Ishikawa (cell line): ENCODE results near the gene CCDC73.

Experiments used
- CEBPB ChIP-seq: IDR thresholded peaks from 2 replicates; pipeline ENCODE4 v1.6.1; 2012
- CREB1 ChIP-seq: IDR thresholded peaks from 2 replicates; pipeline ENCODE4 v1.6.1; 2012; ENCODE audit warnings: low read depth
- EGR1 ChIP-seq: IDR thresholded peaks from 2 replicates; pipeline ENCODE4 v1.6.1; 2012
- EP300 ChIP-seq: IDR thresholded peaks from 2 replicates; pipeline ENCODE4 v1.6.1; 2012; ENCODE audit warnings: borderline replicate concordance
- FOXM1 ChIP-seq: IDR thresholded peaks from 2 replicates; pipeline ENCODE4 v1.6.1; 2012; ENCODE audit warnings: low read depth, borderline replicate concordance
- MAX ChIP-seq: IDR thresholded peaks from 2 replicates; pipeline ENCODE4 v1.6.1; 2012
- NFIC ChIP-seq: IDR thresholded peaks from 2 replicates; pipeline ENCODE4 v1.6.1; 2012
- RAD21 ChIP-seq: IDR thresholded peaks from 2 replicates; pipeline ENCODE4 v1.6.1; 2012; ENCODE audit warnings: low read depth
- REST ChIP-seq: IDR thresholded peaks from 2 replicates; pipeline ENCODE4 v1.6.1; 2012; ENCODE audit warnings: low read depth, mild to moderate bottlenecking
- TAF1 ChIP-seq: IDR thresholded peaks from 2 replicates; pipeline ENCODE4 v1.6.1; 2012; ENCODE audit warnings: low read depth, mild to moderate bottlenecking
- TCF12 ChIP-seq: IDR thresholded peaks from 2 replicates; pipeline ENCODE4 v1.6.1; 2012; ENCODE audit warnings: low read depth
- TEAD4 ChIP-seq: IDR thresholded peaks from 2 replicates; pipeline ENCODE4 v1.6.1; 2012
- YY1 ChIP-seq: IDR thresholded peaks from 2 replicates; pipeline ENCODE4 v1.6.1; 2012; ENCODE audit warnings: low read depth
- ZBTB7A ChIP-seq: IDR thresholded peaks from 2 replicates; pipeline ENCODE4 v1.6.1; 2012; ENCODE audit warnings: low read depth
- TF ChIP-seq, protein P1 (sequence below): IDR thresholded peaks from 2 replicates; pipeline ENCODE4 v1.6.1; 2012

Gene CCDC73

DNA sequence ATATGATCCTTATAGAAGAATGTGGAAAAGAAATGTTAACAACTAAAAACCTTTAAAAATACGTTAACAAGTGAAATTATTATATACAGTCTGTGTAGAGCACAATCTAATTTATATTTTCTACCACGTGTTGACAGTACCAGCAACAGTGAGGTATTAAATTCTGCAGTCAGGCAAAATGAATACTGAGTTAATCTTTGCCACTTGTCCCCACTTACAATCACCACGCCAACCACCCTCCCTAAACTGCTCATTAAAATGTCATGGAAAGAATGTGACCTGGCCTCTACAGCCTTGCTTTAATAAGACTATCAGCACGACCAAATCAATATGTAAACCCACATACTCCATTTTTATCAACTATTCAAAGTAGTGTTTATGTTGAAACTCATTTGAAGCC, 239.4 kb downstream of the CCDC73 start:
- TF ChIP-seq EGR1 (no peak), TCF12 (no peak), ZBTB7A (no peak), CREB1 (no peak), TEAD4 (no peak), EP300 (no peak), TAF1 (no peak), NFIC (no peak), FOXM1 (no peak), REST (no peak), RAD21 (no peak), YY1 (no peak), MAX (no peak), CEBPB (no peak)
- TF ChIP-seq, protein P1, sequence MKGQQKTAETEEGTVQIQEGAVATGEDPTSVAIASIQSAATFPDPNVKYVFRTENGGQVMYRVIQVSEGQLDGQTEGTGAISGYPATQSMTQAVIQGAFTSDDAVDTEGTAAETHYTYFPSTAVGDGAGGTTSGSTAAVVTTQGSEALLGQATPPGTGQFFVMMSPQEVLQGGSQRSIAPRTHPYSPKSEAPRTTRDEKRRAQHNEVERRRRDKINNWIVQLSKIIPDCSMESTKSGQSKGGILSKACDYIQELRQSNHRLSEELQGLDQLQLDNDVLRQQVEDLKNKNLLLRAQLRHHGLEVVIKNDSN = no peak
